Measurements from ENCODE around the gene ANG. TPM values are rescaled to one million over a fixed set of nuclear protein-coding genes. Genes with fewer than 3 reads are reported as not detected.
"Not testable (repeated sequence)": the region's sequence is repeated elsewhere in the genome, so short reads cannot be mapped to it uniquely, and the experiment has no call there.

The ANG gene
- total RNA-seq (under 1 TPM; 0.39 to 0.58 TPM), polyA plus RNA-seq (1.4 TPM)

DNA sequence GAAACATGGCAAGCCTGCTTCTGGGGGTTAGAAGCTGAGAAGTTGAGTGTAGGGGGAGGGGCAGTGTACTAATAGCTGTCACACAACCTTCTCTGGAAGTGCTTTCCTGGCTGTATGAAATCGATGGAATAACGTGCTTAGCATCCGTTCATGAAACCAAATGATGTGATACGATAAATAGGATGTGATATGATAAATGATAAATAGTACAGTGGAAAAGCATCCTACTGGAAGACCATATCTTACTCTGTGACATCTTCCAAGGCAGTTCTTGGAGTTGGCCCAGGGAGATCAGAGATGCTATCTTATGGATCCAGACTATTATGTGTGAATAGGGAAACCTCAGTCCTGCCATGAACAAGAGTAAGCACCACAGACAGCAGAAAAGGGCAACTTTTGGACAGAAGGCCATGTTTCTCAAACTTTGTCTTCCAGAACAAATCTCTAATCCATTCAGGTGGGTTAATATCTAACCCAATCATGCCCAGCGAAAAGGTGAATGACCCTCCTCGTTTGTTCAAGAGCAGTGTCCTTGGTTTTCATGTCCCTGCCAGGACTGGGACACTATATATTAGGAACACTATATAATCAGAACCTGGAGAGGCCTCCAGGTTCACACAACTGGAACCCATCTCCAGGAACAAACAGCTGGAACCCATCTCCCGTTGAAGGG is at the start of gene ANG:
ANG (plus strand) TSS at position 598 of the 673 bp plus-strand sequence. CDS start 4,801 bp downstream, outside the sequence.
- no peak within 1 kb of the TSS for H3K27ac ChIP-seq (ENCODE audit: low read depth, low read length)
- Mint-ChIP-seq H3K4me1 (peaks cover 10 to 16% (median 15%) of the 10 kb centered on the region in 3 donors), H3K27ac (peak within 1 kb of the TSS in 1 of 8 donors; percentile 5), H3K4me3 (no peak within 1 kb of the TSS), H3K9me3 (no peaks in the 10 kb centered on the region), H3K27me3 (peaks cover 5 to 7% of the 10 kb centered on the region in 2 donors), H3K36me3 (no peaks in the 10 kb centered on the region)
- H3K4me1 ChIP-seq (ENCODE audit: insufficient read depth, low read length), result peaks cover 6% of the 10 kb centered on the region
- H3K9me3 ChIP-seq (ENCODE audit: low read length), result no peaks in the 10 kb centered on the region
- no peaks in the 10 kb centered on the region for H3K27me3 ChIP-seq (ENCODE audit: insufficient read depth, low read length, poor library complexity, severe bottlenecking)
- no peak for DNase-seq
- POLR2A ChIA-PET, result no interaction called here
- no peak within 1 kb of the TSS for H3K4me3 ChIP-seq (ENCODE audit: low read length)
- CTCF ChIA-PET, result interaction anchor here (0.7 to 1.4 kb wide), 4 partner anchors 25 to 283 kb away, joined by 3 read pairs; no protein-coding TSS in a partner anchor
- no peaks in the 10 kb centered on the region for H3K36me3 ChIP-seq (ENCODE audit: insufficient read depth, low read length)

DNA sequence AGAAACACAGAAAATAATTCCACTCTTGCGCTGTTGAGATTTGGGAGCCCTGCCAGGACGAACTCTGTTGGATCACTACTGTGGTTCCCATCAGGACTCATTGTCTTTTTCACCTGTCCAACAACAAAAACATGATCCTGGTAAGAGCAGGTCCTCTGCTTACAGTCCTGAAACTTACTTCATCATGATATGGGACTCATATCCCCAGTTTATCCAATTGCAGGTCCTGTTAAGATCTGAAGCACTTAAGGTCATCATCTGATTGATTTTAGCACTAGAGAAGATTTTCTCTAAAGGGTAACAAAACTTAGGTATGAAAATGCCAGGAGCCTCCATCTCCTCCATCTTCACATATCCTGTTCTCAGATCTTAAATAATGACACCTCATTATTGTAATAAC is 47.0 kb upstream of the ANG start, which contains the start of gene OR6S1:
OR6S1 (minus strand) TSS at position 101 of the 400 bp plus-strand sequence; CDS start at position 101, 0 bp downstream.
- DNase-seq, result no peak
- H3K27me3 Mint-ChIP-seq, result peaks cover 4 to 37% of the 10 kb centered on the region in 2 donors
- POLR2A ChIA-PET, result no interaction called here
- Histone ChIP-seq H3K27me3 (ENCODE audit: insufficient read depth, low read length, poor library complexity, severe bottlenecking) (peaks cover 15% of the 10 kb centered on the region), H3K36me3 (ENCODE audit: insufficient read depth, low read length) (no peaks in the 10 kb centered on the region), H3K27ac (ENCODE audit: low read depth, low read length) (no peak within 1 kb of the TSS), H3K4me3 (ENCODE audit: low read length) (no peak within 1 kb of the TSS), H3K4me1 (ENCODE audit: insufficient read depth, low read length) (no peaks in the 10 kb centered on the region), H3K9me3 (ENCODE audit: low read length) (no peaks in the 10 kb centered on the region)
- no peaks in the 10 kb centered on the region for H3K9me3 Mint-ChIP-seq
- H3K4me1 Mint-ChIP-seq, result no peaks in the 10 kb centered on the region
- CTCF ChIA-PET, result no interaction called here
- H3K4me3 Mint-ChIP-seq, result no peak within 1 kb of the TSS
- no peak within 1 kb of the TSS for H3K27ac Mint-ChIP-seq
- H3K36me3 Mint-ChIP-seq, result peaks cover 0 to 2% (median 0%) of the 10 kb centered on the region in 3 donors

DNA sequence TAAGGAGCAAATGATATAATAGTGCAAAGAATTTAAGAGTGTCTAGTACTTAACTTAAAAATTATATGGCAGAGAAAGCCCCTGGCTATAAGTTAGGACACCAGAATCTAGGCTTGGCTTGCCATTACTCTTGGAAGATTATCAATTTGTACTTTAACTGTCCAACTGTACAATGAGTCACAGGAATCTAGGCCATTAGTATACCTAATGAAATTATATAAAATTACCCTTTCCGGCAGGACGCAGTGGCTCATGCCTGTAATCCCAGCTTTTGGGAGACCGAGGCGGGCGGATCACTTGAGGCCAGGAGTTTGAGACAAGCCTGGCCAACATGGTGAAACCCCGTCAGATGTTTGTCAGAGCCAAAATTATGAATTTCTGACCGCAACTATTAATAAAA is 46.4 kb upstream of the ANG start:
- peaks cover 15% of the 10 kb centered on the region for H3K27me3 ChIP-seq (ENCODE audit: insufficient read depth, low read length, poor library complexity, severe bottlenecking)
- ChIA-PET POLR2A (no interaction called here), CTCF (no interaction called here)
- no peaks in the 10 kb centered on the region for H3K4me1 Mint-ChIP-seq
- no peaks in the 10 kb centered on the region for H3K9me3 ChIP-seq (ENCODE audit: low read length)
- no peaks in the 10 kb centered on the region for H3K4me1 ChIP-seq (ENCODE audit: insufficient read depth, low read length)
- no peaks in the 10 kb centered on the region for H3K9me3 Mint-ChIP-seq
- H3K27me3 Mint-ChIP-seq, result peaks cover 4 to 37% of the 10 kb centered on the region in 2 donors
- H3K4me3 ChIP-seq (ENCODE audit: low read length), result no peak overlapping the region
- no peak overlapping the region for H3K27ac Mint-ChIP-seq
- no peaks in the 10 kb centered on the region for H3K36me3 ChIP-seq (ENCODE audit: insufficient read depth, low read length)
- H3K4me3 Mint-ChIP-seq, result no peak overlapping the region
- no peak overlapping the region for H3K27ac ChIP-seq (ENCODE audit: low read depth, low read length)
- DNase-seq, result no peak
- peaks cover 0 to 2% (median 0%) of the 10 kb centered on the region in 3 donors for H3K36me3 Mint-ChIP-seq

DNA sequence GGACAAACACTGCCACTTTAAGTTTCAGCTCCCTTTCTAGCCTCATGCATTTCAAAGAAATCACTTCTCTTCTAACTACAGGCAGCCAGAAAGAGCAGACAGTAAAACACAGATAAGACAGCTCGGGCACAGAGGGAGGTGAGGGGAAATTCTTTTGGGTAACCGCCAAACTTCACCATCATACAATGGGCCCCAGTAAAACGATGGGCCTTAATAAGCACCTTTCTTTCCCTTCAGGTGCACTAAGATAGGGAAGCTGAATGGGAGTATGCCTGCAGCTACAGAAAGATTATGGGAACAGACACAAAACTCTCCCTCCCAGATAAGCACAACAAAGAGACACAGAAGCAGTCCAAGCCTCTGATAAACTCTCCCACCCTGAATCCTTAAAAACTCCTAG is 45.8 kb upstream of the ANG start:
- H3K9me3 Mint-ChIP-seq; H3K4me1 ChIP-seq (ENCODE audit: insufficient read depth, low read length); H3K4me3 ChIP-seq (ENCODE audit: low read length); H3K27ac ChIP-seq (ENCODE audit: low read depth, low read length); DNase-seq; H3K36me3 ChIP-seq (ENCODE audit: insufficient read depth, low read length); H3K4me1 Mint-ChIP-seq; POLR2A ChIA-PET; H3K36me3 Mint-ChIP-seq; H3K27ac Mint-ChIP-seq; H3K9me3 ChIP-seq (ENCODE audit: low read length); H3K4me3 Mint-ChIP-seq; CTCF ChIA-PET: not testable (repeated sequence)
- H3K27me3 ChIP-seq (ENCODE audit: insufficient read depth, low read length, poor library complexity, severe bottlenecking), result peaks cover 15% of the 10 kb centered on the region
- peaks cover 4 to 37% of the 10 kb centered on the region in 2 donors for H3K27me3 Mint-ChIP-seq

DNA sequence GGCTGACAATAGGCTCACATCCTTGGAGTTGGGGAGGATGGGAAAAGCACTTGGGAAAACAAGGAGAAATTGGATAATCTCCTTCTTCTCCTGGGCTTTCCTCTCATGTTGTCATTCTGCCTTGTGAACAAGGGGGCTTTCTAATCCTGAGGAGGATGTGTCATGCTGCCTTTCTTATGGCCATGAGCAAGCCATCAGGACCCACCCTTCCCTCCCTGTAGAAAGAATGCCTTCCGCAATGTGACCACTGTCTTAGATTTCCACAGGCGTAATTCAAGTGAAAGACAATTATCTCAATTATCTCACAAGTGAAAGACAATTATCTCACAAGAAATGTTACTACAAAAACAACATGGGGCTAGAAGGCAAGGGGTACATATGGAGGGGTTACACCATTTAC is 44.0 kb upstream of the ANG start:
- DNase-seq, result no peak
- no peaks in the 10 kb centered on the region for H3K4me1 ChIP-seq (ENCODE audit: insufficient read depth, low read length)
- Mint-ChIP-seq H3K36me3 (peaks cover 0 to 2% (median 0%) of the 10 kb centered on the region in 3 donors), H3K4me1 (no peaks in the 10 kb centered on the region), H3K27ac (no peak overlapping the region), H3K9me3 (no peaks in the 10 kb centered on the region), H3K27me3 (peaks cover 7 to 46% of the 10 kb centered on the region in 2 donors), H3K4me3 (no peak overlapping the region)
- no peaks in the 10 kb centered on the region for H3K9me3 ChIP-seq (ENCODE audit: low read length)
- ChIA-PET CTCF (no interaction called here), POLR2A (no interaction called here)
- no peak overlapping the region for H3K27ac ChIP-seq (ENCODE audit: low read depth, low read length)
- H3K4me3 ChIP-seq (ENCODE audit: low read length), result no peak overlapping the region
- no peaks in the 10 kb centered on the region for H3K36me3 ChIP-seq (ENCODE audit: insufficient read depth, low read length)
- H3K27me3 ChIP-seq (ENCODE audit: insufficient read depth, low read length, poor library complexity, severe bottlenecking), result peaks cover 15% of the 10 kb centered on the region

DNA sequence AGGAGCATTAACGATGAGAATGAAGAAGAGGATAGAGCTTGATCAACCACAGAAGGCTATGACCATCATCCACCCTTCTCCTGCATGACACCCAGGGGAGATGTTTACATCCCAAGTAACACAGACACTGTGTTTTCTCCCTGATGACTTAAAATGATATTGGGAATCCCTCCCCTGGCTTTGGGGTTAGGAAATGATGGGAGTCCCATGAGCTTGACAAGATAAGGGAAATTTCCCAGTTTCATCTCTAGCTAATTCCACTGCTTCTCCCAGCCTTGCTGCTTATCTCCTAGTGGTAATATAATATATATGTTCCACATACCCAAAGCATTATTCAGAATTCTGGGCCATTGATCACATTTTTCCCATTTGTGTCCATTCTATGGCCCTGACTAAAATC is 43.1 kb upstream of the ANG start:
- POLR2A ChIA-PET, result no interaction called here
- no peaks in the 10 kb centered on the region for H3K4me1 Mint-ChIP-seq
- H3K9me3 Mint-ChIP-seq, result no peaks in the 10 kb centered on the region

DNA sequence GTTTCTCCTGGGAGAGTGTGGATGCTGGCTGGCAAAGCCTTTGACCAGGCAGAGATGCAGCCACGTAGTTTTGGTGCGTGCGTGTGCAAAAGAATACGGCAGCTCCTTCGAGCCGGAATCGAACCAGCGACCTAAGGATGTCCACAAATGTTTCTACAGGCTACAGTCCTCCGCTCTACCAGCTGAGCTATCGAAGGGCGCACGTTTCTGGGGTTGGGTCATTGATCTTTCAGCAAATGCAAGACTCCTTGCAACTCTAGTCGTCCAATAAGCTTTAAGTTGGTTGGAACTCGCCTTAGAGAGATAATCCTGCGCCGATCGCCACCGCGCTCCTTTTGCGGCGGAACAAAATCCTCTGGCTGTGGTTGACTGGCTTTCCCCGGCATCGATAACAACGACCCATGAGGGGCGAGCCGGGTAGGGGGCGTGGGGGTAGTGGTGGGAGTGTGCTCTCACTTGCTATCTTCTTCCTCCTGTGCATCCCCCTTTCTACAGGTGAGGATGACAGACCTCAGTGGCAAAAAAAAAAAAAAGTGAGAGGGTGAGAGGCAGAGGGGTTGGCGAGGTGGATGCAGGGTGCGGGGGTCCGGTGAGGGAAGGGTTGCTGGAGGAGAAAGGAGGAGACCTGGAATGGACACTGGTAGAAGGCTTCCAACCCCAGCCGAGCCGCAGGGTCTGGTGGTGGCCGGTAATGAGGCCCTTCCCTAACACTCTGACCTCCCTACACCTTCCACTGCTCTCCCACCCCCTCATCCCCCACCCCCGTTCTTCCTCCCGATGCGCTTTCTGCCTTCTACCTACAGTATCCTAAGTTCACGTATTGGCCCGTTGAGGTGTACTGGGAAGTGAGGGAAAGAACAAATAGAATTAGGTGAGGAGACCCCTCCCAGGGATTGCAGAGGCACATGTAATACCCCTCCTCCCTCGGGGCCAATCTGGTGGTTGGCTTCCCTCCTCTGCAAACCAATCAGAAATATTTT is 35.3 kb upstream of the ANG start:
- Mint-ChIP-seq H3K36me3 (no peaks in the 10 kb centered on the region), H3K4me1 (peaks cover 28 to 39% (median 37%) of the 10 kb centered on the region in 3 donors), H3K27ac (peak overlapping the region in 1 of 8 donors; percentile 41), H3K9me3 (peaks cover 0 to 2% (median 0%) of the 10 kb centered on the region in 5 donors), H3K27me3 (peaks cover 59 to 86% of the 10 kb centered on the region in 2 donors), H3K4me3 (peak overlapping the region in 6 of 7 donors; percentile 47 to 73 (median 56))
- no peak overlapping the region for H3K27ac ChIP-seq (ENCODE audit: low read depth, low read length)
- ChIA-PET CTCF (interaction anchor here (0.7 to 1.0 kb wide), 2 partner anchors 15 to 29 kb away, joined by 3 read pairs; no protein-coding TSS in a partner anchor), POLR2A (no interaction called here)
- peaks cover 7% of the 10 kb centered on the region for H3K4me1 ChIP-seq (ENCODE audit: insufficient read depth, low read length)
- no peaks in the 10 kb centered on the region for H3K9me3 ChIP-seq (ENCODE audit: low read length)
- no peak overlapping the region for H3K4me3 ChIP-seq (ENCODE audit: low read length)
- H3K36me3 ChIP-seq (ENCODE audit: insufficient read depth, low read length), result no peaks in the 10 kb centered on the region
- peaks cover 44% of the 10 kb centered on the region for H3K27me3 ChIP-seq (ENCODE audit: insufficient read depth, low read length, poor library complexity, severe bottlenecking)
- peak in 1 of 5 donors; percentile 19 for DNase-seq

More for the DNA sequence above, 43.1 kb upstream of the ANG start:
- Mint-ChIP-seq H3K27me3 (peaks cover 7 to 55% of the 10 kb centered on the region in 2 donors), H3K36me3 (peaks cover 0 to 2% (median 0%) of the 10 kb centered on the region in 3 donors), H3K27ac (no peak overlapping the region), H3K4me3 (no peak overlapping the region)
- H3K9me3 ChIP-seq (ENCODE audit: low read length), result no peaks in the 10 kb centered on the region
- no peak for DNase-seq
- H3K4me3 ChIP-seq (ENCODE audit: low read length), result no peak overlapping the region
- H3K4me1 ChIP-seq (ENCODE audit: insufficient read depth, low read length), result no peaks in the 10 kb centered on the region
- no peak overlapping the region for H3K27ac ChIP-seq (ENCODE audit: low read depth, low read length)
- no peaks in the 10 kb centered on the region for H3K36me3 ChIP-seq (ENCODE audit: insufficient read depth, low read length)
- CTCF ChIA-PET, result interaction anchor here (1.2 to 3.7 kb wide), 2 partner anchors 13 to 45 kb away, joined by 3 to 15 read pairs; no protein-coding TSS in a partner anchor
- H3K27me3 ChIP-seq (ENCODE audit: insufficient read depth, low read length, poor library complexity, severe bottlenecking), result peaks cover 15% of the 10 kb centered on the region

All from CD8-positive, alpha-beta memory T cell (primary cell).